ENCODE measurements around the gene LIN28A.

Gene LIN28A

GRCh38 chr1:26434161-26434752 lies 23.6 kb downstream of the LIN28A start:
- DNase-seq (ENCODE audit: low read depth in 2 of 2) = no peak

DNA sequence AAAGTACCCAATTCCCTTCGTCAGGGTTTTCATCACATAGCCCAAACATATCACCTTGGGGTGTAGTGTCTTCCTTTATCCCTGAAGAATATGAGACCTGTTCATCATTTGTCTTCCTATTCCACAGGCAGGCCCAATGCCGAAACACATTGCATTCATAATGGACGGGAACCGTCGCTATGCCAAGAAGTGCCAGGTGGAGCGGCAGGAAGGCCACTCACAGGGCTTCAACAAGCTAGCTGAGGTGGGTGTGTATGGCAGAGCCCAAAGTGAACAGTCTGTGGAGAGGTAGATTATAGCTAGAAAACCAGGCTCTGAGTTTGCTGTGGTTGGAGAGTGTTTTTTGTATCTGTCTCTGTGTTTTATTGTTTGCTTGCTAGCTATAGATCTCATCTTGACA lies 27.4 kb downstream of the LIN28A start:
- DNase-seq (ENCODE audit: low read depth in 2 of 2) = no peak

DNA sequence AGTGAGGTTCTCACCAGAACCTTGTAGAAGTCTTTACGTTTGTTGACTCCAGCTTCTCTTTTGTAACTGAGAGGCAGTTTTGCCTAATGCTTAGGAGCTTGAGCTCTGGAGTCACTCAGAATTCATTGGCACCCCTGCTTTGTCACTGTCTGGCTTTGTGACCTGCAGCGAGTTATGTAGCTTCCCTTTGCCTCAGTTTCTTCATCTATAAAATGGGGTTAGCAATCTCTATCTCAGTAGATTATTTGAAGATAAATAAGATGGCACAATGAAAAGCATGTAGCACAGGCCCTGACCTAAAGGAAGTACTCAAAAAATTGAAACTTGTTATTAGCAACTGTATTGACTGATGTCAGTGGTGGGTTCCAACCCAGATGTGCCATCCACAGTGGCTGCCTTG lies 29.6 kb downstream of the LIN28A start:
- no peak for DNase-seq (ENCODE audit: low read depth in 2 of 2)

DNA sequence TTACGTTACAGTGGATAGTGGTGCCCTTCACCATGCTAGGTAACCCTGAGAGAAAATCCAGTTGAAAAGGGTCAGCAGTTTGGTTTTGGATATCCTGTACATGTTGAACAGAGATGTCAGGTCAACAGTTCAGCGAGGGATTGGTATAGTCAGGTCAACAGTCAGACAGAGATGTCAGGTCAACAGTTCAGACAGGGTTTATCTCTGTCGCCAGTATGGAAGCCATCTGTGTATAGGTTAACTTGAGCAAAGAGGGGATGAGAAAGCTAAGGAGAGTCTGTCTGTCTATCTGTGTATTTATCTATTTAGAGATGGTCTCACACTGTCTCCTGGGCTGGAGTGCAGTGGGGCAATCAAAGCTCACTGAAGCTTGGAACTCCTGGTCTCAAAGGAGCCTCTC lies 39.3 kb downstream of the LIN28A start:
- no peak for DNase-seq (ENCODE audit: low read depth in 2 of 2)

DNA sequence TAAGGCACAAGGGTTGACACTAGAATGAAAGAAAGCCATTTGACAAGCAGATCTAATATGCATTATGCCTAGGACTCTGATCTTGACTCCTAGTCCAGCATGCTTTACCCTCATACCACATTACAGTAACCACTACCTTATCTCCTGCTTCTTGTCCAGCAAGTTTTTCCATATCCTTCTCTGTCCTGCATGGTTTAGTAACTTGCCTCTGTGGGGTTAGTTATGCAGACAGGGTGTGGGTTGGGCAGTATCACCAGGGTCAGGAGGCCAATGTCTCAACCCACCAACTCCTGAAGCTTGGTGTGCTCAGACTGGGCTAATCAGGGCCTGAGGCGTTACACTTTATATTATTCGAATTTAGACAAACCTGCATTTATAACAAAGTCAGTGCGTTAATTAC lies 40.3 kb downstream of the LIN28A start:
- no peak for DNase-seq (ENCODE audit: low read depth in 2 of 2)

DNA sequence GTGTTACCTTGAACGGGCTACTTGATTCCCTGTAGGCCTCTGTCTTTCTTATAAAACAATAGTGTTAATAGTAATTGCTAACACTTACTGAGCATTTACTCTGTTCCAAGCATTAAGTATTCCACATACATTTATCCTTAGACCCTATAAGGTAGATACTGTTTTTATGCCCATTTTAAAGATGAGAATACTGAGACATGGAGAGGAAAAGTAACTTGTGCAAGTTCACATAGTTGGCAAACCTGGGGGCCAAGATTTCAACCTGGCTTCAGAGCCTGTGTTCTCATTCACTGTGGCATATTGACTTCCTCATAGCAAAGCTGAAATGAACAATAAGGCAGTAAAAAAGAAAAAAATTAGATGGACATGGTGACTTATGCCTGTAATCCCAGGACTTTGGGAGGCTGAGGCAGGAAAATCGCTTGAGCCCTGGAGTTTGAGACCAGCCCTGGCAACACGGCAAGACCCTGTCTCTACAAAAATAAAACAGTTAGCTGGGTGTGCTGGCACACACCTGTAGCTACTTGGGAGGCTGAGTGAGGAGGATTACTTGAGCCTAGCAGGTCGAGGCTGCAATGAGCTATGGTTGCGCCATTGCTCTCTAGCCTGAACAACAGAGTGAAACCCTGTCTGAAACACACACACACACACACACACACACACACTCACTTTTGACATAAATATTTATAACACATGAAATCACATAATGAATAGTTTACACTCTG lies 42.0 kb downstream of the LIN28A start:
- DNase-seq (ENCODE audit: low read depth in 2 of 2) = no peak

GRCh38 chr1:26459148-26459547 lies 48.5 kb downstream of the LIN28A start:
- DNase-seq (ENCODE audit: low read depth in 2 of 2) = no peak

- no peak for DNase-seq (ENCODE audit: low read depth in 2 of 2)
These were observed 49.0 kb downstream of the LIN28A start for GRCh38 chr1:26459573-26460031.

DNA sequence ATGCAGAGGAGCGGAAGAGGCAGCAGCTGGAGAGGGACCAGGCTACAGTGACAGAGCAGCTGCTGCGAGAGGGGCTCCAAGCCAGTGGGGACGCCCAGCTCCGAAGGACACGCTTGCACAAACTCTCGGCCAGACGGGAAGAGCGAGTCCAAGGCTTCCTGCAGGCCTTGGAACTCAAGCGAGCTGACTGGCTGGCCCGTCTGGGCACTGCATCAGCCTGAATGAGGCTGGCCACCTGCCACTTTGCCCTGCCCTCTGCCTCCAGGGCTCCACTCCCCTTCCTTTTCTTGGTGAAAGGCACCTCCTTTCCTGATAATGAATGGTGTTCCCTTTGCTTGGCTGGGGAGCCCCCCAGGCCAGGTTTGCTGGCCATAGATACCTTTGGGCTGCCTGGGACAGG lies 58.3 kb downstream of the LIN28A start:
- DNase-seq (ENCODE audit: low read depth in 2 of 2) = no peak

DNA sequence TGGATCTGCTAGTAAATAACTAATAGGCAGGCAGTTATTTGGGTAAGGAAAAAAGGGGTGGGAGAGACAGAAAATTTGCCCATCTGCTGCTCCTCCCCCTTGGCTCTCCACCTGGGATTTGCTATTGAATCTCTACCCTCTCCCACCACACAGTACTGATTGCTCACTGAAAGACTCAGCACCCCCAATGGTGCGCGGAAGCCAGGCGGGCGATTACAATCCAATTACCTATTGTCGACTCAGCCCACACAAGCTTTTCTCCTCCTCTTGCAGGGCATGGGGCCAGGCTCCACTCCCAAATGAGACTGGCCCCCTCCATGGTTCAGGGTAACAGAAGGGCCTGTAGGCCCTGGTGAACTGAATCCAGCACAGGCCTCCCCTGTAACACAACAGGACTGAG lies 58.9 kb downstream of the LIN28A start:
- DNase-seq (ENCODE audit: low read depth in 2 of 2) = no peak

- DNase-seq (ENCODE audit: low read depth in 2 of 2) = no peak
These were observed 60.4 kb downstream of the LIN28A start for GRCh38 chr1:26470878-26471497.

DNA sequence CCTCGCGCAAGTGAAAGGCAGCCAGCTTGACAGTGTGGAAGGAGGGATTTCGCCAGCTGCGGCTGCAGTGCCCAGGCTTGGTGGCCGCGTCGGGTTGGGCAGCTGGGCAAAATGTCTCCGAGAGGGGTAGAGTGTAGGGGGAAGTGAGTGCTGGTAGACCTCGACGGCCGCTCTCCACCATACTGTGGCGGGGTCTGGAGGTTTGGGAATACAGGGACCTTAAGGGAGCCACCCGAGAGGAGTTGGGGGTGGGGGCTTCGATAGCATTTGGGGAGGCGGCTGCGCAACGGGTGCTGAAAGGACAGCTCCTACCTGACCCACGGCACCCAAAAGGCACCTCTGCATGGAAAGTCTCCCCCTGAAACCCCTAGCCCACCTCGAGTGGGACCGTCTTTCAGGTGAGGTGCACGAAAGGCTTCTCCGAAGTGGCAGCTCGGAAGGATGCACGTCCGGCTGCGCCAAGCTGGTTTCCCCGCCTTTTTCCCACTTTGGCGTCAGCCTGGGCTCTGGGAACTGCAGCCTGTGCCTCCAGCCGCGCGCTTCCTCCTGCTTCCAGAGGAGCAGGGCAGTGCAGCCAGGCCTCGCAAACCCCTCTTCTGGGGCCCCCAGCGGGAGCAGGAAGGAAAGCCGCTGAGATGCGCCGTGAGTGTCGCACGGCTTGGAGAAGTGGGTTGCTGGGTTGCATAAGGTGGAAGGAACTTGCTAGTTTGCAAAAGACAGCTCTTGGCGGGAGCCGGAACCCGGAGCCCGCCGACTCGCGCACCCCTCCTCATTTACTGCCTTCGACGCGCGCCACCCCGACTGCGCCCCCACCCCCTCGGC lies 61.1 kb downstream of the LIN28A start:
- DNase-seq (ENCODE audit: low read depth in 2 of 2) = peak; percentile 11 to 22

- peak; percentile 88 to 89 for DNase-seq (ENCODE audit: low read depth in 2 of 2)
These were observed 61.8 kb downstream of the LIN28A start, which contains the start of gene HMGN2 for GRCh38 chr1:26472320-26472900. Gene HMGN2 (plus strand): TSS chr1:26472440. CDS start chr1:26472613, 173 bp downstream.

GRCh38 chr1:26472901-26473845 lies 62.6 kb downstream of the LIN28A start:
- peak; percentile 89 to 93 for DNase-seq (ENCODE audit: low read depth in 2 of 2)

- no peak for DNase-seq (ENCODE audit: low read depth in 2 of 2)
These were observed 64.2 kb downstream of the LIN28A start for GRCh38 chr1:26474818-26475217.

DNA sequence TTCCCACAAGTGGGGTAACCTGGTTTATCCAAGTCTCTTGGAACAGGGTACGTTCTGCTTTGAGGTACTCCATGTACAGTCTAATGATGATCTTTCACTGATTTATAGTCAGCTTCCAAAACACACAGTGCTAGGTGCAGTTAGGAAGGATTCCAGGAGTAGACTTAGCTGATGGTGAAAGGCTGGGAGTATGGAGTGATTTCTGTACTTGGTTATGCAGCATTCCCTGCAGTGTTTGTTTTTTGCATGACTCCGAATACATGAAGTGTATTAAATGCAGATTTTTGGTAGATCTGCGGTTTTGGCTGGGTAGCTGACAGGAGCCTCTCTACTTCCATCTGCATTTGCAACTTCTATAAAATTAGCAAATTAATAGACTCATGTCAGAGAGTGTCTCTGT lies 65.4 kb downstream of the LIN28A start:
- no peak for DNase-seq (ENCODE audit: low read depth in 2 of 2)

GRCh38 chr1:26476958-26477357 lies 66.3 kb downstream of the LIN28A start:
- DNase-seq (ENCODE audit: low read depth in 2 of 2) = no peak

GRCh38 chr1:26477446-26478152 lies 67.0 kb downstream of the LIN28A start:
- DNase-seq (ENCODE audit: low read depth in 2 of 2) = no peak

DNA sequence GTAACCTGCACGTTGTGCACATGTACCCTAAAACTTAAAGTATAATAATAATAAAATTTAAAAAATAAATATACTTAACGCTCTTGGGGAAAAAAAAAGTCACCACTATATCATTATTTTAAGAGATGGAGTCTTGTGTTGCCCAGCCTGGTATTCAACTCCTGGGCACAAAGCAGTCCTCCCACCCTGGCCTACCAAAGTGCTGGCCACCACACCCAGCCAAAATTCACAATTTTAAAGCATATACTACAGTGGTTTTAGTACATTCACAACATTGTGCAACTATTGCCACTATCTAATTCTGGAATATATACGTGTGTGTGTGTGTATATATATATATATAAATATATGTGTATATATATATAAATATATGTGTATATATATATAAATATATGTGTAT lies 67.5 kb downstream of the LIN28A start:
- DNase-seq (ENCODE audit: low read depth in 2 of 2) = no peak

GRCh38 chr1:26478988-26479387 lies 68.4 kb downstream of the LIN28A start:
- no peak for DNase-seq (ENCODE audit: low read depth in 2 of 2)
